Epithelial cell of prostate (primary cell): Measurements from ENCODE around the gene TMEM154.
A peak's percentile ranks its signal among the peaks of the same experiment; 100 is the strongest.

Experiments
- DNase-seq: peaks from one replicate; pipeline ENCODE4 v3.0.0-alpha.2; 2011; ENCODE audit warnings: low read depth, low spot score
- H3K27ac ChIP-seq: fragments of 450-650 bp; 2 replicates; pipeline ENCODE4 v1.5.1; 2017; ENCODE audit warnings: mild to moderate bottlenecking

TMEM154 gene

GRCh38 chr4:152679414-152680281, at the start of gene TMEM154:
Gene TMEM154, minus strand, starts transcription at chr4:152679997. Its CDS starts 64 bp downstream, at chr4:152679933.
- peak within 1 kb of the TSS; percentile 99 for H3K27ac ChIP-seq
- peak; percentile 95 for DNase-seq

GRCh38 chr4:152729466-152729865, 49.7 kb upstream of the TMEM154 start:
- H3K27ac ChIP-seq, result peak overlapping the region; percentile 43
- DNase-seq, result peak; percentile 72

GRCh38 chr4:152728343-152728742, 48.5 kb upstream of the TMEM154 start:
- no peak for DNase-seq
- no peak overlapping the region for H3K27ac ChIP-seq

GRCh38 chr4:152727784-152728183, 48.0 kb upstream of the TMEM154 start:
- no peak overlapping the region for H3K27ac ChIP-seq
- no peak for DNase-seq

- H3K27ac ChIP-seq, result no peak overlapping the region
- no peak for DNase-seq
Observed at GRCh38 chr4:152724494-152724893, 44.7 kb upstream of the TMEM154 start.

- H3K27ac ChIP-seq, result no peak overlapping the region
- no peak for DNase-seq
Observed at GRCh38 chr4:152723236-152723635, 43.4 kb upstream of the TMEM154 start.

- peak overlapping the region; percentile 66 for H3K27ac ChIP-seq
- DNase-seq, result no peak
Observed at GRCh38 chr4:152719801-152720556, 40.2 kb upstream of the TMEM154 start.

- DNase-seq, result no peak
- peak overlapping the region; percentile 66 for H3K27ac ChIP-seq
Observed at GRCh38 chr4:152719291-152719690, 39.5 kb upstream of the TMEM154 start.

- no peak overlapping the region for H3K27ac ChIP-seq
- DNase-seq, result no peak
Observed at GRCh38 chr4:152715076-152715475, 35.3 kb upstream of the TMEM154 start.

GRCh38 chr4:152713951-152714705, 34.3 kb upstream of the TMEM154 start:
- DNase-seq, result no peak

GRCh38 chr4:152709675-152710438, 30.1 kb upstream of the TMEM154 start:
- H3K27ac ChIP-seq, result peak overlapping the region; percentile 77
- peak; percentile 92 for DNase-seq

More at GRCh38 chr4:152713951-152714705, 34.3 kb upstream of the TMEM154 start:
- no peak overlapping the region for H3K27ac ChIP-seq

GRCh38 chr4:152708796-152709195, 29.0 kb upstream of the TMEM154 start:
- H3K27ac ChIP-seq, result peak overlapping the region; percentile 77
- no peak for DNase-seq

GRCh38 chr4:152708361-152708760, 28.6 kb upstream of the TMEM154 start:
- H3K27ac ChIP-seq, result peak overlapping the region; percentile 77
- no peak for DNase-seq

- no peak for DNase-seq
- H3K27ac ChIP-seq, result no peak overlapping the region
Observed at GRCh38 chr4:152707632-152708031, 27.8 kb upstream of the TMEM154 start.

- DNase-seq, result no peak
- no peak overlapping the region for H3K27ac ChIP-seq
Observed at GRCh38 chr4:152705903-152706302, 26.1 kb upstream of the TMEM154 start.

- DNase-seq, result no peak
- no peak overlapping the region for H3K27ac ChIP-seq
Observed at GRCh38 chr4:152704788-152705187, 25.0 kb upstream of the TMEM154 start.

- no peak overlapping the region for H3K27ac ChIP-seq
- no peak for DNase-seq
Observed at GRCh38 chr4:152700151-152700550, 20.4 kb upstream of the TMEM154 start.

- no peak for DNase-seq
- no peak overlapping the region for H3K27ac ChIP-seq
Observed at GRCh38 chr4:152699313-152699712, 19.5 kb upstream of the TMEM154 start.

- H3K27ac ChIP-seq, result peak overlapping the region; percentile 87
- DNase-seq, result no peak
Observed at GRCh38 chr4:152698089-152698499, 18.3 kb upstream of the TMEM154 start.
